ENCODE results near the gene KRTAP19-3.
"Not testable (repeated sequence)": the region's sequence is repeated elsewhere in the genome, so short reads cannot be mapped to it uniquely, and the experiment has no call there.

The KRTAP19-3 gene

DNA sequence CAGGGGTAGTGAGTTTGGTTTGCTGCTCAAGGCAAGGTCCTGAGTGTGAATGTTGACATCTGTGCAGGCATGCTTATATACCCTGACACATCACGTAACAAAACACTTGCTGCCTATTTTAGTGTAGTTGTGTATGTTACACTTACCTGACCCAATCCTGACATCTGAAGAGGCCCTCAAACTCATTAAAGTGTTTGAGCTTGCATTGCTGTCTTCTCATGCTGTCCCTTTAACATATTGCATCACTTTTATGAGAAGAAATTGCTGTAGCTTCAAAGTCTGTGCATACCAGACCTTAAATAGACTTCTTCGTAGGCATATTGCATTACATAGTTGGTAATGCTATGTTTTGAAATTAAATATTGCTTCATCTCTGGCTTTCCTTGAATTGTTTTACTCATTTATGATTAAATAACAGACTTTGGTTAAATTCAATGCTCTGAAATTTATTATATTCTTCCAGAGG, at the start of gene KRTAP19-3:
Gene KRTAP19-3, minus strand, starts transcription at position 51 of the 466 bp plus-strand sequence. CDS start 56 bp downstream, outside the sequence.
- DNase-seq: no peak

DNA sequence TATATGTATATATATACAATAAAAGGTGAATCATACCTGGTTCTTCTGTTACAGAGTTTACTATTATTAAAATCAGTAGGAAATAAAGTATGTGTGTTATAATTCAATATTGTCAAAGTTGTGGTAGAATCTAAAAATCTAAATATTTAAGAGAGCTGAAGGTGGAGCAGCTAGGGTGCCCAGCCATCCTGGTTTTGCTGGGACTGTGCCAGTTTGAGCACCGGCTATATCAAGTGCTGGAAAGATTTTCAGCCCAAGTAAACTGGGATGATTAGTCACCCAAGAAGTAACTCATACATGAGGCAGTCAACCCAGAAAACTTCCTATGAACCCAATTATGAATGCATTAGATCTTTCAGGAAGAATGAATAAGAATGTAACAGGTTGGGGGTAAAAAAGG, 27.1 kb upstream of the KRTAP19-3 start:
- no peak for DNase-seq

DNA sequence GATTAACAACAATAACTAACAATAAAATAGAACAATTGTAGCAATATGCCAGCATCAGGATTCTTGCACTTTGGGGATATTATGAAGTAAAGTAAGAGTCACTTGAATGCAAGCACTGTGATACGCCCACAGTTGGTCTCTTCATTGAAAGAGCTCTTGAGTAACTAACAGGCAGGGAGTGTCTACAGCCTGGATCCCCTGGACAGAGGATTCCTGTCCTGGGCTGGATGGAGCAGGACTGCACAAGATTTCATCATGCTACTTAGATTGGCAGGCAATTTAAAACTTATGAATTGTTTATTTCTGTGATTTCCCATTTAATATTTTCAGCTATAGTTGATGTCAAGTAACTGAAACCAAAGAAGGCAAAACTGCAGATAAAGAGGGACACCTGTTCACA, 23.9 kb upstream of the KRTAP19-3 start:
- DNase-seq: no peak

DNA sequence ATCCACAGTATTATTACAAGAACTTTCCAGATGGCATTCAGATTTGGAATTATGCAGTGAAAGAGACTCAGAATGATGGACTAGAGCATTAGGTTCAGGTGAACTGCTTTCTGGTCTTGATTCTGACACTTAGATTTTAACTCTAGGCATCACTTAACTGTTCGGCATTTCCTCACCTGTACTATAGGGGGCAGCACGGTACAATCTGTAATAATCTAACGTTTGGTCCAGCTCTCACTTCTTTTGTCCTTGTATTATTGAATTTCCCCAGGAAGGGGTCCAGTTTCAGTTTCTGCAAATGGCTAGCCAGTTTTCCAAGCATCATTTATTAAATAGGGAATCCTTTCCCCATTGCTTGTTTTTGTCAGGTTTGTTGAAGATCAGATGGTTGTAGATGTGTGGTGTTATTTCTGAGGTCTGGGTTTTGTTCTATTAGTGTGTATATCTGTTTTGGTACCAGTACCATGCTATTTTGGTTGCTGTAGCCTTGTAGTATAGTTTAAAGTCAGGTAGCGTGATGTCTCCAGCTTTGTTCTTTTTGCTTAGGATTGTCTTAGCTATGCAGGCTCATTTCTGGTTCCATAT, 13.9 kb upstream of the KRTAP19-3 start:
- not testable (repeated sequence) for DNase-seq

DNA sequence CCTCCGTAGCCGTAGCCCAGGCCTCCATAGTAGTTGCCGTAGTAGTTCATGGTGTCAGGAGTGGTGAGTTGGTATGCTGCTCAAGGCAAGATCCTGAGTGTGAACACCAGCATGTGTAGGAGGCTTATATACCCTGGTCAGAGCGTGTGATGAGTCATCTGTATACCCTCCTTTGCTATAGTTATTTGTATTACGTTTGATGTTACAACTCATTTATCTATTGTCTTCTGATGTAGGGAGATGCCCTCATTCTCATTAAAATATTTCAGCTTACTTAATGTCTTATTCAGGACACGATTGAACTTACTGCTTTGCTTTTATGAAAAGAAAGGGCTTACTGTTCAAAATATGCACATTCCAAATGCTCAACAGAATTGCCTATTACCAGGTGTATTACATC, 10.2 kb upstream of the KRTAP19-3 start, which contains the start of gene KRTAP19-5:
Gene KRTAP19-5, minus strand, starts transcription at position 101 of the 400 bp plus-strand sequence. Its CDS starts 51 bp downstream, at position 50.
- no peak for DNase-seq

DNA sequence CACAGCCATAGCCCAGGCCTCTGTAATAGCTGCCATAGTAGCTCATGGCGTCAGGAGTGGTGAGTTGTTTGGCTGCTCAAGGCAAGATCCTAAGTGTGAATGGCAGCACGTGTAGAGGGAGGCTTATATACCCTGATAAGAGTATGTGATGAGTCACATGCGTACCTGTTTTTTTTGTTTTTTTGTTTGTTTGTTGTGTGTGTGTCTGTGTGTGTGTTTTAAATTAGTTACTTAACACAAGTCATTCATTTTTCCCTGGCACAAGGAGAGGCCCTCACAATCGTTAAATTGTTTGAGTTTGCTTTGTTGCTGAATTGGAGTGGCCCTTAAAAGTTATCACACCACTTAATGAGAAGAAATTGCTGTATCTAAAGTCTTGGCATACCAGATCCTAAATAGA, 5.3 kb upstream of the KRTAP19-3 start, which contains the start of gene KRTAP19-4:
Gene KRTAP19-4, minus strand, starts transcription at position 101 of the 400 bp plus-strand sequence. Its CDS starts 55 bp downstream, at position 46.
- DNase-seq: no peak

DNA sequence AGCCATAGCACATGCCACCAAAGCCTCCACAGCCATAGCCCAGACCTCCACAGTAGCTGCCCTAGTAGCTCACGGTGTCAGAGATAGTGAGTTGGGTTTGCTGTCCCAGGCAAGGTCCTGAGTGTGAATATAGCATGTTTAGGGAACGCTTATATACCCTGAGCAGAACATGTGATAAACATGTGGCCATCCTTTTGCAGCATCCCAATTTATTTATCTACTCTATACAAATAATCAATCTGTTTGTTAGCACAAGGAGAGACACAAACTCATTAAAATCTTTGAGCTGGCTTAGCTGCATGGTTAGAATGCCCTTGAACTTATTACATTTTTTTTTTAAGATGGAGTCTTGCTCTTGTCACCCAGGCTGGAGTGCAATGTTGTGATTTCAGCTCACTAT, 4.5 kb downstream of the KRTAP19-3 start, which contains the start of gene KRTAP19-2:
Gene KRTAP19-2, minus strand, starts transcription at position 101 of the 400 bp plus-strand sequence. Its CDS starts 88 bp downstream, at position 13.
- no peak for DNase-seq

DNA sequence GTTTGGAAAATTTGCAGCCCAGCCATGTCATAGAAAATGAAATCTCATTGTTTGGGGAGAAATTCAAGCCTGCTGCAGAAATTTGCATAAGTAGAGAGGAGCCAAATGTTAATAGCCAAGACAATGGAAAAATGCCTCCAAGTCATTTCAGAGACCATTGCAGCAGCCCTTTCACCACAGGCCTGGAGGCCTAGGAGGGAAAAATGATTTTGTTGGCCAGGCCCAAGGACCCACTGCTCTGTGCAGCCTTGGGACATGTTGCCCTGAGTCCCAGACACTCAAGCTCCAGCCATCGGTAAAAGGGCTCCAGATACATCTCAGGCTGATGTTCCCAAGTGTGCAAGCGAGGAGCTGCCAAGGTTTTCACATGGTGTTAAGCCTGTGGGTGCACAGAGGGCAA, 5.6 kb downstream of the KRTAP19-3 start:
- no peak for DNase-seq

DNA sequence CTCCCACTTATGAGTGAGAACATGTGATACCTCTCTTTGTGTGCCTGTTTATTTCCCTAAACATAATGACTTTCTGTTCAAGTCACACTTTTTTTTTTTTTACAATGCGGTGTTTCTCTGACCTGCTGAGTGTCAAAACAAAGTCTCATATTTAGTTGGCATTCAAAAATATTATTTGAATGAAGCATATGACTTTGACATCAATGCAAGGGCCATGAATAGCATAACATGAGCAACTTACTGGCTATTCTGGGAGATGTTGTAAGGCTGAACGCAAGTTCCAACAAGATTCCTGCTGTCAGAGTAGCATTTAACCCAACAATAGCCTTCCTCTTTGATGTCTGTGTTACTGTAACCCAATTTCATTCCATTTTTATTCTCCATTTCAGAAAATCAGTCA, 9.7 kb downstream of the KRTAP19-3 start:
- no peak for DNase-seq

DNA sequence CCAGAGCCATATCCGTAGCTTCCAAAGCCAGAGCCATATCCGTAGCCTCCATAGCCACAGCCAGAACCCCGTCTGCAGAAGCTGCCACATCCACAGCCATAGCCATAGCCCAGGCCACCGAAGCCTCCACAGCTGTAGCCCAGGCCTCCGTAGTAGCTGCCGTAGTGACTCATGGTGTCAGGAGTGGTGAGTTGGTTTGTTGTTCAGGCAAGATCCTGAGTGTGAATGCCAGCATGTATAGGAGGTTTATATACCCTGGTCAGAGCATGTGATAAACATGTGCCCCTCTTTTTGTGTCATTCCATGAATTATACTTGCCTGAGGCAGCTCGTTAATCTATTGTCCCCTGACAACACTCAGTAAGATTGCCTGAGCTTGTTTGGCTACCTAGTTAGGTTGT, 11.7 kb downstream of the KRTAP19-3 start, which contains the start of gene KRTAP19-1:
Gene KRTAP19-1, minus strand, starts transcription at position 223 of the 400 bp plus-strand sequence. Its CDS starts 50 bp downstream, at position 173.
- no peak for DNase-seq

DNA sequence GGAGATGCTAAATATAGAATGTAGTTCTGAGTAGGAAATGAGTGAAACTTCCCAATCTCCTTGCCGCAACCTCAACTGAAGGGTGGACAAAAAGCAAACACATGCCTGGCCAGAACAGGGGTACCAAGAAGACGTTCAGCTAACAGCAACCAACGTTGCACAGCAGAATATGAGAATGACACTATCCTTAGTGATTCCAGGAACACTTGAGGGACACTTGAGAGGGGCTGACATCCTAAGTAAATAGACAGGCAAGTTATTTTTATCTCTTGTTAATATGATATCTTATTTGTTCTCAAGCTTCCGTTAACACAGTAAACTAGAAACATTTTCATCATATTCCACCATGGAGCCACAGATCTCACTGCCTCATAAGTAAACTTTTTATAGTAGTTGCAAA, 12.6 kb downstream of the KRTAP19-3 start:
- no peak for DNase-seq

DNA sequence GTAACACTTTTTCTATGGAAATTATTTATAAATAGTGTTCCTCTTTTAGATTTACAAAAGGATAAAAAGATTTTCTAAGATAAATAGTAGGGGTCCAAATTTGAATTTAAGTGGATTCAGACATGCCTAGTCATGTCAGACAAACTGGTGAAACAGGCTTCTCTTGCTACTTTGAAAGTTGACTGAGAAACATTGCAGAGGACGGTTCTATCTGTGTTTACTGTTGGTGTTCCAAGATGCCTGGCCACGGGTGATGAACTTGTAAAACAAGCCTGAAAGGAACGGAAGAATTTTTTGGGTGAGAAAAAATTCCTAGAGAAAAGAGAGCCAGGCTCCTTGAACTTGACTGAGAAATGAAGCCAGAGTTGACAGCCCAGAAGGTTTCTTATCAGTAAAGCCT, 13.8 kb downstream of the KRTAP19-3 start:
- no peak for DNase-seq

DNA sequence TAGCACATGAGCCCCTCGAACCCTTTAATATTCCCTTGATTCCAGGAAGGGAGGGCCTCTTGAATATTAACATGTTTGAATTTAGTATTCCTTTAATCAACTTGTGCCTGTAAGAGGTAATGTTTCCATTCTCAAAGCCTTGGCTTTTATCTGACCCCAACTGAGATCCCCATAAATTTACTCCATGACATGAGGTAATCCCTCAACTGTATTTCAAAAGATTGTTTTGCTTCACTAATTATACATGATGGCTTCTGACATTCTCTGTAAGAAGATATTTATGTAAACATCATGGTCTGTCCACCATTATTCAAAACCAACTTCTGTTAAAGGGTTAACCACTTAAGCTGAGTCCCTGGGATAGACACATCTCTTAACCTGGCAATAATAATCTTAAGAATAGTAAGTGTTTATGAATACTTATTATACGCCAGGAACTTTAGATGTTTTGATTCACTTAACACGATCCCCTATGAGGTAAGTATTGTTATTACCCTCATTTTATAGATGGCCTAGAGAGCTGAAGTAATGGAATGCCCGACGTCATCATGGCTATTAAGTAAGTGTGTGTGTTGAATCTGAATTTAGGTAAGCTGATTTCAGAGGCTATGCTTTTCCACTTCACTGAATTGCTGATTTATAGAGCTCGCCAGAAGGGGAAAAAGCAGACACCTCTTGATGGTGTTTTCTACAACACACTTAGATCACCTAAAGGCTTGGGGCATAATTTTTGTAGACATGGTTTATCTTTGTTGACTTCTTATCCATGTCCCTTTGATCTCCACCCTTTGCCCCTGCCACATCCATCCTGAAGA, 22.7 kb downstream of the KRTAP19-3 start:
- no peak for DNase-seq

DNA sequence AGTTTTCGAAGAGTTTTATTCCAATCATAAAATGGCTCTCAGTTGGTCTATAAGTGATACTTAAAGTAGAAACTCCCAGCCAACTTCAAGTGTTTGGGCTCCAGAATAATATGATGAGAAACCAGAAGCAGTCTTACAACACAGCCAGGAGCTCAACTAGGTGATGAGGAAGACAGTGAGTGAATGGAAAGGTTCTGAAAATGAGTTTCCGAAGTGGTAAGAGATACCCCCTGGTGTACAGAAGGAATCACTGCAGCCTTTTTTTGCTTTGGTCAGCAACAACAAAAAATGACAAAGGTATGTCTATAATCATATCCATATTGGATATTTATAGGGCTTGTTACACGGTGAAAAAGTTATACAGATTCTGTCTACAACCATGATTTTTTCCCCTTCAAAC, 28.1 kb downstream of the KRTAP19-3 start:
- DNase-seq: no peak

DNA sequence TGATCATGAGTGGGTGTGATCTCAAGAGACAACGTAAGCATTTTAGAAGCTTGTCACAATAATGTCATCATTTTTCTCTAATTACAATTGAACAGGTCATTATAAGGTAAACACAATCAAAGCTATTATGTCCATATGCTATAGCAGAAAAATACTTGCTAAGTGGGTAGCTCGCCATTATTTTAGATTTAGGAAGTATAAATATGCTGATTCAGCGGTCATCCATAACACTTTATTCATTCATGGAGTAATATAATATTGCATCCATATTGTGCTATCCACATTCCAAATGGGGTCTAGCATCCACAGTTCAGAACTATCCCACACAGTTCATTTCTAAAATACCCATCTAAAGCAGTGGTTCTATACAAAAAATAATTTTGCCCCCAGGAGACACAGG, 43.3 kb downstream of the KRTAP19-3 start:
- no peak for DNase-seq

DNA sequence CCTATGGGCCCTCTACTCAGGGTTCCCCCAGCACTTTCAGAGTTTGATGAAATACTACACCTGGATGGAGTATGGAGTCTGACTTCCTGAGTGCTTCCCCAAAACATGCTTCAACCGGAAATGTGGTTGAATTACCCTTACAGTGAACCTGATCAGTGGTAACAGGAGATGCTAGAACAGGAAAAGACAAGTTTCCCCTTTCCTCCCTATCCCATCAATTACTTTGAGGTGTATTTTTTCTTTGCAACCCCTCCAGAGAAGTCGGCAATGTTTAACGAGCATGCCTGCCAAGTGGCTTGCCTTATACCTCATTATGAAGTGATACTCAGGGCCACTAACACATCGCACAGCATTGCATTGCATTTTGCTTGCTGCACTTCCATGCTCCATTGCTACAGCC, 44.8 kb downstream of the KRTAP19-3 start:
- no peak for DNase-seq

DNA sequence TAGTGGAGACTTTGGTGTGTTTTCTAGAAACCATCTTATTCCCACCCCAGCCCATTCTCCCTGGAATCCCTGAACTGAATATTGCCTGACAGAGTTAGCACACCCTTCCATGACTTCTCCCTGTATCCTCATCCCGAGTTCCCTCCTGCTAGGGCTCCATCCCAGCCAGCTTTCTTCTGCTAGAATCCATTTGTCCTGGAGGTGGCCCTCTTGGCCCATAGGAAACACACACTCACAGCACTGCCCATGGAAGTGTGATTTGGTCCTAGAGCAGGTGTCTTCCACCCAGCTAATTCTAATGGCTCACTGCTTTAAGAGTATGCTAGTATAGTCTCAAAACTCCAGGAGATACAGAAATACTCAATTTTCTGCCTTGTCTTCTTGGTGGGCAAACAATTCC, 47.6 kb downstream of the KRTAP19-3 start:
- no peak for DNase-seq

DNA sequence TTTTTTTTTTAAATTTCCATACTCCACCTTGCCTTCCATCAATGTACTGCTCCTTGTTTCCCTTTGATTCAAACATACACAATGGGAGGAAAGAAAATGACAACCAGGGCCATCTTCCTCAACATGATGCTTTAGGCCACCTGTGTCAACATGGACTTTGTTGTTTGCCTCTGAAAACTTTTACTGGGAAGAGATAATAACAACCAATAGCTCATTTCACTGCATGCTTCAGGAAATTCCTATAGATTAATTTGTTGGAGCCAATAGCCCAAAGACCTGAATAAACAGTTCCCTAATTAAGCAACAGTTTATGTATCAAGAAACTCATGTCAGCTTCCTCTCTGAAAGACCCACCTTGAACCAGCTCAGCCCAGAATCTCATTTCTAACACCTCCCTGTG, 48.6 kb downstream of the KRTAP19-3 start:
- no peak for DNase-seq

Data from stimulated activated naive CD4-positive, alpha-beta T cell treated with Interleukin-2 at 50 U/mL for 16 hours (primary cell).